ENCODE results near the gene STK25.
A peak's percentile ranks its signal among the peaks of the same experiment; 100 is the strongest.

STK25 gene

GRCh38 chr2:241508240-241509154 is at the start of gene STK25:
Gene STK25, minus strand, starts transcription at chr2:241508584. Its CDS starts 549 bp downstream, at chr2:241508035.
- peak within 1 kb of the TSS; percentile 80 for H3K4me3 ChIP-seq (ENCODE audit: low read length)
- peak; percentile 98 for DNase-seq (ENCODE audit: low read depth)
- TF ChIP-seq CTCF (conservative IDR thresholded peaks at IDR 0.05; ENCODE audit: low read length): no peak

- no peak for DNase-seq (ENCODE audit: low read depth)
- H3K4me3 ChIP-seq (ENCODE audit: low read length): no peak overlapping the region
- TF ChIP-seq CTCF (conservative IDR thresholded peaks at IDR 0.05; ENCODE audit: low read length): no peak
Measured at GRCh38 chr2:241556746-241557145, 48.4 kb upstream of the STK25 start.

GRCh38 chr2:241555711-241556110 is 47.3 kb upstream of the STK25 start:
- no peak overlapping the region for H3K4me3 ChIP-seq (ENCODE audit: low read length)
- DNase-seq (ENCODE audit: low read depth): no peak
- TF ChIP-seq CTCF (conservative IDR thresholded peaks at IDR 0.05; ENCODE audit: low read length): no peak

GRCh38 chr2:241554610-241555322 is 46.4 kb upstream of the STK25 start:
- no peak for DNase-seq (ENCODE audit: low read depth)
- H3K4me3 ChIP-seq (ENCODE audit: low read length): no peak overlapping the region
- TF ChIP-seq CTCF (conservative IDR thresholded peaks at IDR 0.05; ENCODE audit: low read length): no peak

GRCh38 chr2:241553981-241554380 is 45.6 kb upstream of the STK25 start:
- no peak for DNase-seq (ENCODE audit: low read depth)
- no peak for TF ChIP-seq CTCF (conservative IDR thresholded peaks at IDR 0.05; ENCODE audit: low read length)
- H3K4me3 ChIP-seq (ENCODE audit: low read length): no peak overlapping the region

GRCh38 chr2:241553512-241553830 is 45.1 kb upstream of the STK25 start:
- H3K4me3 ChIP-seq (ENCODE audit: low read length): no peak overlapping the region
- DNase-seq (ENCODE audit: low read depth): no peak
- TF ChIP-seq CTCF (conservative IDR thresholded peaks at IDR 0.05; ENCODE audit: low read length): no peak
